SJSA1 (cell line): ENCODE data around the gene ITGA11. TPM values are rescaled to one million over a fixed set of nuclear protein-coding genes. Genes with fewer than 3 reads are reported as not detected.

Experiments
- DNase-seq, 2 experiments: peaks; one replicate each; pipeline ENCODE4 v3.0.0-alpha.2; 2015 to 2020; ENCODE audit warnings: low spot score in 2 of 2, low read depth in 1 of 2
- H3K27ac ChIP-seq: fragments of 250-450 bp; sonication (Bioruptor Pico); 2 replicates; pipeline ENCODE4 v1.5.1; 2020; ENCODE audit warnings: mild to moderate bottlenecking, moderate library complexity
- H3K27me3 ChIP-seq: fragments of 250-450 bp; sonication (Bioruptor Pico); replicated peaks from 2 replicates; pipeline ENCODE4 v1.5.1; 2020; ENCODE audit warnings: mild to moderate bottlenecking, moderate library complexity
- H3K36me3 ChIP-seq: fragments of 250-450 bp; sonication (Bioruptor Pico); 2 replicates; pipeline ENCODE4 v1.5.1; 2020; ENCODE audit warnings: mild to moderate bottlenecking
- H3K4me1 ChIP-seq: fragments of 250-450 bp; sonication (Bioruptor Pico); replicated peaks from 2 replicates; pipeline ENCODE4 v1.6.1; 2021; ENCODE audit warnings: mild to moderate bottlenecking
- H3K4me3 ChIP-seq: fragments of 250-450 bp; sonication (Bioruptor Pico); 2 replicates; pipeline ENCODE4 v1.5.1; 2020; ENCODE audit warnings: mild to moderate bottlenecking
- H3K9me3 ChIP-seq: fragments of 250-450 bp; sonication (Bioruptor Pico); replicated peaks from 2 replicates; pipeline ENCODE4 v1.5.1; 2020; ENCODE audit warnings: mild to moderate bottlenecking
- total RNA-seq: library from RNA; depleted of rRNA; stranded (reverse); fragments of >200 nt; shearing (Covaris generic); gene quantifications from 2 replicates; pipeline ENCODE4 v1.2.3, GENCODE V29; 2014

Gene ITGA11
- total RNA-seq, 1 experiment from 2014 or later, result 0.34 TPM

DNA sequence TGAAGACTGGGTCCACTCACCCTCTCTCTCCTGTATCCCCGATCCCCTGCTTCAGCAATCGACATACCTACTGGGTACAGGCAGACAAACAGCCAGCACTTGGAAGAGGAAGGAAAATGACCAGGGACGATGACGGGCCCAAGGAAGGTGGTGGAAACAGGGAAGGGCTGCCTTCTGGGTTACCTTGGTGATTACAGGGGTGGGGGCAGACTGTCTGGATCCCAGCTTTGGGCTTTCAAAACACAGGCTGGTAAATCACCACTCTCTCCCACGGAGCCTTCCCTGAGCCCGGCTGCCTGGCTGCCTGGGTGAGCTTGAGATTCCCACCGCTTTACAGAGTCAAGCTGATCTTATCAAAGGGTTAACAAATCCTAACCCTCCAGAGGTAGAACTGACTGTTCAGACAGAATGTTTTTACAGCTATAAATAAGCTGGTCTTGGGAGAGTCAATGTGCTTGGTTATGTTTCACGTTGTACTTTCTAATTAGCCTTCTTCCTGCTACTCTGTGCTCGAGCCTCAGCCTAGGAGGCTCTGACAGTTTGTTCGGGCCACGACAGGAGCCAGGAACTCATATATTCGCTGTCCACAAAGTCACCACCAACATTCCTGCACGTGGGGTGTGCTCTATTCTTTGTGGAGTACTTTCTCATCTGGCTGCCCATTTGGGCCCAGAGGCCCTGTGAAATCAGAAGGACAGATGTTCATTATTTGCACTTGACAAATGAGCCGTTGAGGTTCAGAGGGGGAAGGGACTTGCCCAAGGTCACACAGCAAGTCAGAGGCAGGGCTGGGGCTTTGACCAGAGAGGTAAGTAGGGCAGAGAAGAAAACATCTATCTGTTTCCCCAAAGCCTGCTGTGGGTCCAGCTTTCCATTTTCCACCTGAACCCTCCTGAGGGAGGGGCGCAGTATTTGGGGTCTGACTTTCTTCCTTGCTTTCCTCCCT, 91.0 kb downstream of the ITGA11 start:
- no peak for DNase-seq
- H3K27ac ChIP-seq, result no peak overlapping the region

DNA sequence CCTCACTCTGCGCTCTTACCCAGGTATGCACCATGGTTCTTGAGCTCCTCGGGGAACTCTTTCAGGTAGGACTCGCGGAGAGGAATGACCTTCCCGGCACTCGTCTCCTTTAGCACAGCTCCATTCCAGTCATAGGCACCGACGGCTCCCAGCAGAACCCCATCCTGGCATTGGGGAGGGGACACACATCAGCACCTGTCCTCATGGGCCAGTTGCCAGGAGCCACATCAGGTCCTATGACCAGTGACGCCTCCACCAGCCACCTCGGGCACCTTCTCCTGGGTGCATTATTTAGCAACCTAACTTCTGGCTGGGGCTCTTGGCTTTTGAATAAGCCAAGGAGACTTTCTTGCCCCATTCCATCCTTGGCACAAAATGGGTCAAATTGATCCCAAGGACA, 92.5 kb downstream of the ITGA11 start:
- Histone ChIP-seq H3K27ac (no peak overlapping the region), H3K9me3 (no peaks in the 10 kb centered on the region), H3K4me3 (no peak overlapping the region), H3K27me3 (no peaks in the 10 kb centered on the region), H3K36me3 (no peaks in the 10 kb centered on the region), H3K4me1 (peaks cover 5% of the 10 kb centered on the region)
- DNase-seq, result no peak

More for the DNA sequence above, 91.0 kb downstream of the ITGA11 start:
- Histone ChIP-seq H3K36me3 (no peaks in the 10 kb centered on the region), H3K4me3 (no peak overlapping the region), H3K9me3 (no peaks in the 10 kb centered on the region), H3K27me3 (no peaks in the 10 kb centered on the region), H3K4me1 (no peaks in the 10 kb centered on the region)

DNA sequence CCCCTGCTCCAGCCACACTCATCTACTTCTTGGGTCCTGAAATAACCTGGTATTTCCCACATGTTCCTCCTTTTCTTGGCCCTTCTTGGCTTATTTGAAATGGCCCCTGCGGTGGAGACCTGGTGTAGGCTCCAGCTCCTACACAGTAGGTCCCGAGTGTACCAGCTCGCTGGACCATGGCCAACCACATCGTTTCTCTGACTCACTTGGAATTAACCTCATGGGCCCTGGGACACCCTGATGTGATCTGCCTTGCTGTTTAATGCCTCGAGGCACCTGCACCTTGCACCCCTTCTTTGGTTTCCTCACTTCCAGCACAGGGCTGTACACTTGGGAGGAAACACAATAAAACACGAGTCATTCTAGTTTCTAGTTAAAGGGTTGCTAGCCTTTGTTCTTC, 94.1 kb downstream of the ITGA11 start:
- Histone ChIP-seq H3K4me1 (peaks cover 17% of the 10 kb centered on the region), H3K9me3 (no peaks in the 10 kb centered on the region), H3K4me3 (no peak overlapping the region), H3K36me3 (no peaks in the 10 kb centered on the region), H3K27me3 (no peaks in the 10 kb centered on the region), H3K27ac (no peak overlapping the region)
- no peak for DNase-seq

DNA sequence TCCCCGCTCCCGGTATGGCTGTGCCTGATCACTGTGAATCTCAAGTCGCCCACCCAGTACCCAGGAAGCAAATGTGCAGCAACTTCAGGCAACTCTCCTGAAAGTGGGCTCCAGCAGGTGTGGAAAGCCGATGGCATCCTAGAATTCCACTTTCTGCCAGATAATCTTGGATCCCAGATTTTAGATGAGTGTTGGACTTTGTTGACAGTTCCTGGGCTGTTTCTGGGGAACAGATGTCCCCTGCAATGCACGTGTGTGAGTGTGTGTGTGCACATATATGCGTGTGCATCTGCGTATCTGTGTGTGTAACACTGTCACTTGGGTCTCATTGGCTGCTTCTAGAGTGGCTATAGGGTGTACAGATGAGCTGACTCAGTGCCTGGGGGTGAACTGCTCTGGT, 95.4 kb downstream of the ITGA11 start:
- no peaks in the 10 kb centered on the region for H3K9me3 ChIP-seq
- no peak overlapping the region for H3K4me3 ChIP-seq
- H3K27ac ChIP-seq, result no peak overlapping the region
- no peak for DNase-seq
- no peaks in the 10 kb centered on the region for H3K27me3 ChIP-seq
- peaks cover 17% of the 10 kb centered on the region for H3K4me1 ChIP-seq
- no peaks in the 10 kb centered on the region for H3K36me3 ChIP-seq

DNA sequence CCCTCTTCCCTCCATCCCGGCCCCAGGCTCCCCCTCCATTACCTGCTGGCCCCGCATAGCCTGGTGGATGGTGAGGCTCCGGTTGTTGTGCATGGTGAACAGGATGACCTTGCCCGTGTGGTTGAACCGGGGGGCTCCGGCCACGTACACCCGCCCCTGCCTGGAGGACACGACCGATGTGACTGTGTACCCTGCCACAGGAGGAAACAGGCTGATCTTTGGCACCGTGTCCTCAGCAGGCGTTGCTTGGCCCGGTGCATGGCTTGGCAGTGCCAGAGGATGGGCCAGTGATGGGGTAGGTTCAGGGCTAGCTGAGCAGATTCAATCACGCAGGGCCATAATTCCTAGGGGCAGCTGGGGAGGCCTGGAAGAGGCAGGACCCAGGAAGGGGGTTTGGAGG, 96.3 kb downstream of the ITGA11 start:
- no peak for DNase-seq
- H3K27ac ChIP-seq, result no peak overlapping the region
- H3K36me3 ChIP-seq, result no peaks in the 10 kb centered on the region

DNA sequence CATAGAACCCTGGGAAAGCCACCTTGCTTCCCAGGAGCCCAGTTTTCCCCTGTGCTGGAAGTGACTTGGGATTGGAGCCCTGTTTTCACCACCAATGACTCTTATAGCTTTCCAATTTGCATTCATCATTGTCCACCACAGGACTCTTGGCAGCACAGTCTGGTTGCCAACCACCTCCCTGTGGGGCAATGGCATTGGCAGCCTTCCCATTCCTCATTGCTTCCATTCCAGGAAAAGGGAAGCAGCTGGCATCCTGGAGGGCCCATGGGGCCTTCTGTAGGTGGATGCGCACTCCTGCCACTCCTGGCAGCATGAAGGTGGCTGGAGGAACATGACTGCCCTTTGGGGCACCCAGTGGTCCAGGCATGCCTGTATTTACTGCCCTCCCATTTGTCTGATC, 96.7 kb downstream of the ITGA11 start:
- peaks cover 17% of the 10 kb centered on the region for H3K4me1 ChIP-seq
- DNase-seq, result no peak
- H3K27me3 ChIP-seq, result no peaks in the 10 kb centered on the region
- H3K9me3 ChIP-seq, result no peaks in the 10 kb centered on the region
- H3K36me3 ChIP-seq, result no peaks in the 10 kb centered on the region
- H3K4me3 ChIP-seq, result no peak overlapping the region
- no peak overlapping the region for H3K27ac ChIP-seq

More for the DNA sequence above, 96.3 kb downstream of the ITGA11 start:
- H3K9me3 ChIP-seq, result no peaks in the 10 kb centered on the region
- no peak overlapping the region for H3K4me3 ChIP-seq
- peaks cover 17% of the 10 kb centered on the region for H3K4me1 ChIP-seq
- H3K27me3 ChIP-seq, result no peaks in the 10 kb centered on the region

DNA sequence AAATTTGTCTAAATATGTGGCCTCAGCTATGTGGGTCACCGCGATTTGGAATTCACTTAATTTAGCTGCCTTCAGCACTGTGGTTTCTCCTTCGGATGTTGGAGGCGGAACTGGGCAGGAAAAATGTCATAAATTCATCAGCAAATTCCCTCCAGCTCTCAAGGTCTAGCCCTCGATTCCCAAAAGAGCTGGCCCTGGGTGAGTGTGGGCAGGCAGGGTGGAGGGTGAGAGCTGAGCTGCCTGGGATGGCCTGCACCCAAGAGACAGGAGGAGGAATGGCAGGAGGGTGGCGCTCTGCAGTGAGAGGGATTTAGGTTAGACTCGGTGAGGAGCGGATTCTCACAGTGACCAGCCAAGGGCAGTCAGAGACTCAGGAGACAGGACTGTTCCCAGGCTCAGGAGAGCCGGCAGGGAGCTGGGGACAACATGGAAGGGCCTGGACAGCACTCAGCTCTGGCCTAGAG, 97.3 kb downstream of the ITGA11 start:
- no peak overlapping the region for H3K4me3 ChIP-seq
- H3K27me3 ChIP-seq, result no peaks in the 10 kb centered on the region
- H3K27ac ChIP-seq, result no peak overlapping the region
- H3K9me3 ChIP-seq, result no peaks in the 10 kb centered on the region
- H3K36me3 ChIP-seq, result no peaks in the 10 kb centered on the region
- DNase-seq, result no peak
- peaks cover 17% of the 10 kb centered on the region for H3K4me1 ChIP-seq

DNA sequence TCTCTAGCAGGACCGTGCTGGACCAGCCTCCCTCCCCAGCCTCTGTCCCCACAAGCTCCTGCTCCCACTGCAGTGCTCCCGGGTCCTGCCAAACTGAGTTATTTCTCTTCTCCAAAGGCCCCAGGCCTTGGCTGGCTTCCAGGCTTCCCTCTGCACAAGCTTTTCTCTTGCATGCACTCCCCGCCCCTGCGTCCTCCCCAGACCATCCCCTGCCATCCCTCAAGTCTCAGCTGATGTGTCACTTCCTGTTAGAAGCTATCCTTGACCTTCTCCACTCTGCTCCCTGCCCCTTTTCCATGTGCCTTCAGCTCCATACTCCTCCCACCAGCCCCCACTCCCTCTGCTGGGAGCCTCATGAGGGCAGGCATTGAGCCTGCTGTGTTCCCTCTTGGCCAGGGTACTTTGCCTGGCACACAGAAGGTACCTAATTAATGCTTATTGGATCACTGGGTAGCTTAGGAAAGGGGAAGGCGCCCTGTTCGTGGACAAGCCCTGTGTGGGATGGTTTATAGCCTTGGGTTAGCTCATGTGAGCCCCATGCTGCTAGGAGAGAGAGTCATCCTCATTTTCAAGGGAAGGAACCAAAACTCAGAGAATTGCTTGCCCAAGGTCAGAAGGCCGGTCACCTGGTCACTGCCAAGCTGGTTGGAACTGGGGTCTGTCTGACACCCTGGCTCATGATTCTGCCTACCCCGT, 98.0 kb downstream of the ITGA11 start:
- peaks cover 17% of the 10 kb centered on the region for H3K4me1 ChIP-seq
- H3K27ac ChIP-seq, result no peak overlapping the region
- no peaks in the 10 kb centered on the region for H3K27me3 ChIP-seq
- peak in 1 of 2 experiments; percentile 77 for DNase-seq
- no peak overlapping the region for H3K4me3 ChIP-seq
- no peaks in the 10 kb centered on the region for H3K9me3 ChIP-seq
- H3K36me3 ChIP-seq, result no peaks in the 10 kb centered on the region

DNA sequence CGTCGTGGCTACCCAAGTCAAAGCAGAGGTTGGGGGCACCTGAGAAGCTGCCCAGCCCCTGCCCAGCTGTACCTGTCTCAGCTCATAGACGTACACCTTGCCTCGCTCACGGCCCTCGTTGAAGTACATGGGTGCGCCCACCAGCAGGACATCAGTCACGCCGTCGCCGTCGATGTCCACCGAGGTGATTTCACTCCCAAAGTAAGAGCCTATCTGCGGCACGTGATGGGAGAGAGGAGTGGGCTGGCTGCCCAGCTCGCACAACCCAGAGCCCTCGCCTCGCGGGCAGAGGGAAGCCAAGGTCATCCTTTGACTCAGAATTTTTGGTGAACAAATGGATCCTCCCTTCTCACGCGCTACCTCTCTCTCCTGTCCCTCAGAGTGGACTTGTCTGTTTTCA, 99.7 kb downstream of the ITGA11 start:
- peaks cover 17% of the 10 kb centered on the region for H3K4me1 ChIP-seq

DNA sequence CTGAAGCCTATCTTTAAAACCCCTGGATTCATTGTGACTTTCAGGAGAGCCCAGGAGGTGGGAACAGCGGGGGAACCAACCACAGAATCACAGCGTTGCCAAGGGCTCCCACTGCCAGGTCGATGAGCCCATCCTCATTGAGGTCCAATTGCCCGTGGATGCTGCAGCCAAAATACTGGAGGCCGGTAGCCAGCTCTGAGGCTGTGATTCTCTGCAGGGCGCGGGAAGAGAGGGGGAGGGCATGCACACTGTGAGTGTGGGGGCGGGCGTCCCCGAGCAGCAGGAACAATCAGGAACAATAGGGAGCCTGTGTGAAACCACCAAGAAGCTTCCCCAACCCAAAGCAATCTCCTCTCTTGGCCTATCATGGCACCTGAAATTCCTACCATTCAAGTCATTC, 101.1 kb downstream of the ITGA11 start:
- Histone ChIP-seq H3K36me3 (no peaks in the 10 kb centered on the region), H3K4me1 (peaks cover 17% of the 10 kb centered on the region)
- no peak for DNase-seq

More for the DNA sequence above, 99.7 kb downstream of the ITGA11 start:
- Histone ChIP-seq H3K4me3 (no peak overlapping the region), H3K27ac (no peak overlapping the region), H3K36me3 (no peaks in the 10 kb centered on the region), H3K27me3 (no peaks in the 10 kb centered on the region), H3K9me3 (no peaks in the 10 kb centered on the region)
- no peak for DNase-seq

DNA sequence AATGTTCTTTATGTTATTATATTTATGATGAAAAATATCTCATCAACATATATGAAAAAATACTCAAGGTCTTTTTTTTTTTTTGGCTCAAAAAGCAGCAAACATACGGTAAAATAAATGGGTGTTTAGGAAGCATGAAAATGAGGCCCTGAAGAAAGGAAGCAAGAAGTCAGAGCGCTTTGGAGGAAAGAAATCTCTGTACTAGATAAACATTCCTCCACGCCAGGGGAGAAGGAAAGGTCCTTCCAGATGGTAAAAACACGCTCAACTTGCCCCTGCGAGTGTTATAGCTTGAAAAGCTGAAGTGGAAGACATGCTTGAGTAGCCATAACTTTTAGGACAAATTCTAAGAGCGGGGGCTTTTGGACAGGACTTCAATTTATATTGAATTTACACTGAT, 101.5 kb downstream of the ITGA11 start:
- H3K4me3 ChIP-seq, result no peak overlapping the region
- peaks cover 17% of the 10 kb centered on the region for H3K4me1 ChIP-seq
- H3K9me3 ChIP-seq, result no peaks in the 10 kb centered on the region
- H3K27me3 ChIP-seq, result no peaks in the 10 kb centered on the region
- no peaks in the 10 kb centered on the region for H3K36me3 ChIP-seq
- no peak for DNase-seq
- no peak overlapping the region for H3K27ac ChIP-seq

More for the DNA sequence above, 101.1 kb downstream of the ITGA11 start:
- H3K27me3 ChIP-seq, result no peaks in the 10 kb centered on the region
- no peaks in the 10 kb centered on the region for H3K9me3 ChIP-seq
- no peak overlapping the region for H3K4me3 ChIP-seq
- no peak overlapping the region for H3K27ac ChIP-seq

DNA sequence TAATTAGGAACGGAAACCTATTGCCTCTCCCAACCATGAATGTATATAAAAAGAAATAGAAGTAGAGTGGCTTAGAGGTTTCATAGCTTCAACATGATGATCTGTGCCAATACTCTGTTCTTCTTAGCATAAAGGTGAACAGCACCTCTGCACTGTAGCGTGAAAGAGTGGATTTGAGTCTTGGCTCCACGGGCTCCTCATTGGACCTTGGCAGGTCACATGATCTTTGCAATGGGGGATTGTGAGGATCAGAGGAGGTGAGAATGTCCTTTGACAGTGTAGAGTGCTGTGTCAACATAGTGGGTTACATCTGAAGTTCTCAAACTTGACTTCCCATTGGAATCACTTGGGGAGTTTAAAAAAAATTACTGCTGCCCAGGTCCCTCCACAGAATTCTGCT, 103.0 kb downstream of the ITGA11 start:
- Histone ChIP-seq H3K4me1 (peaks cover 7% of the 10 kb centered on the region), H3K4me3 (no peak overlapping the region), H3K27ac (no peak overlapping the region), H3K9me3 (no peaks in the 10 kb centered on the region), H3K27me3 (no peaks in the 10 kb centered on the region), H3K36me3 (no peaks in the 10 kb centered on the region)
- no peak for DNase-seq

DNA sequence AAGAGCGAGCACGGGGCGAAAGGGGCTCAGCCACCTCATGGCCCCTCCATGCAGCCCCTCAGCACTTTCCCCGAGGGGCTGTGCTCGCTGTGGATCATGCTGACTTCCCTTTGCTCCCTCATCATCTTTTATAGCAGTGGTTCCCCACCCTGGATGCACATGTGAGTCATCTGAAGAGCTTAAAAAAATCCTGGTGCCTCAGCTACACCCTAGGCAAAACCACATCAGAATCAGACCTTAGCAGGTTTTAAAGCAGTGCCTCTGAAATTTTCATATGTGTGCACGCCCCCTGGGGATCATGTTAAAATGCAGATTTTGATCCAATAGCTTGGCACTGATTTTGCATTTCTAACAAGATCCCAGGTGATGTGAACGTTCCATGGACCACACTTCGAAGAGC, 103.5 kb downstream of the ITGA11 start:
- H3K9me3 ChIP-seq, result no peaks in the 10 kb centered on the region
- no peaks in the 10 kb centered on the region for H3K27me3 ChIP-seq
- no peak overlapping the region for H3K27ac ChIP-seq
- no peak overlapping the region for H3K4me3 ChIP-seq
- H3K36me3 ChIP-seq, result no peaks in the 10 kb centered on the region
- no peak for DNase-seq
- peaks cover 1% of the 10 kb centered on the region for H3K4me1 ChIP-seq

DNA sequence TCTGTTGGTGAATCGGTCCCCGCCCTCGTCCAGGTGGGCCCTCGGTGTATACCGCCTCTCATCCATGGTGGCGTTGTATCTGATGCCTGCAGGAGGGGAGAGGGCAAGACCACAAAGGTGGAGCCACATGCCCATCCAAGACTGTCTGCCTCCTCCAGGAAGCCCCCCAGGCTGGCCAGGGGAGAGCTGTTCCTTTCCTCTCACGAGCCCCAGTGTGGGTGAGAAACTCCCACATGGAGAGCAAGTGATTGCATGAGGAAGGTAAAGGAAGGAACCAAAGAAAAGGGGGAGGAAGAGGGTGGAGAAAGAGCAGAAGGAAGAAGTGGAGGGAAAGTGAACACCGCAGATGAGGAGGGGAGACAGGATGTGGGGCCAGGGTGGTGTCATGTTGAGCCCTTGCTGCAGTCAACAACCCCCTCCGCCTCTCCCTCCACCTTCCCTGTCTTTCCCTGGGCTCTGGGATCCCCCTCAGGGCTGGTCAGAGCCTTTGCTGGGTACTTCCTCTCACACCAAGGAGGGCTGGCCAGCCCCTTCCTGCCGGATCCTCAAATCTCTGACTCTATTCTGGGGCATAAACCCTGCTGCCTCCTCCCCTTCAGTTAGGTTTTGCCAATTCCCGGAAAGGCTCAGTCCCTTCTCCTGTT, 105.1 kb downstream of the ITGA11 start:
- Histone ChIP-seq H3K4me1 (no peaks in the 10 kb centered on the region), H3K36me3 (no peaks in the 10 kb centered on the region), H3K27me3 (no peaks in the 10 kb centered on the region), H3K9me3 (no peaks in the 10 kb centered on the region), H3K27ac (no peak overlapping the region), H3K4me3 (no peak overlapping the region)
- no peak for DNase-seq
